Activated T-cell treated with anti-CD3 and anti-CD28 coated beads for 24 hours (primary cell): ENCODE results near the gene UBL4B.

ENCODE experiments used
- DNase-seq: peaks from one replicate; pipeline ENCODE4 v3.0.0-alpha.2; 2020; ENCODE audit warnings: low read depth

The UBL4B gene

DNA sequence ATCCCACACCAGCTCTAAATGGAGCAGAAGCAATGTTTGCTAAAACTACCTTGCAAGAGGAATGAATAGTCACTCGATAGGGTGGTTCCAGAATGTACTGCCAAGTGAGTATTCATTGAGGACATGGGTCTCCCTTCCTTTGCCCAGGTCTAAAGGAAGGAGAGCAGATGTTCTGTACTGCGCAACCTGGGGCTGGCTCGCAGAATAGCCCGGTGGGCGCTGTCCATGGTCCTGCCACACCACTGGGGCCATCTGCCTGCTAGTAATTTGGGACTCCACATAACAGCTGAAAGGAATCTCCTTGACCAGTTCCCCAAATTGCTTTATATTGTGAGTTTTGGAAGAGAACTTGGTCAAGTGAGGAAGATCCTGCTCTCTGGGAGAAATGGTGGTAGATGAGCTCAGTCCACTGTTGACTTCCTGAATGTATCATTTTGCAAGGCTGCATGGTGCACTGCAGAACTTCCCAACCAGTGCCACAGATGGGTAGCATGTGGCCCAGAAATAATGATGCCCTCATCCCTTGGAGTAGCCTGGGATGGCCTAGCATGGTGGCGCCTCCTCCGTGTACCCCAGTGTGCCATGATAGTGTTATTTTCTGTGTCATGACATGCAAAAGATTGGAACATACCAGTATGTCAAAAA is 43.8 kb downstream of the UBL4B start:
- DNase-seq: no peak

DNA sequence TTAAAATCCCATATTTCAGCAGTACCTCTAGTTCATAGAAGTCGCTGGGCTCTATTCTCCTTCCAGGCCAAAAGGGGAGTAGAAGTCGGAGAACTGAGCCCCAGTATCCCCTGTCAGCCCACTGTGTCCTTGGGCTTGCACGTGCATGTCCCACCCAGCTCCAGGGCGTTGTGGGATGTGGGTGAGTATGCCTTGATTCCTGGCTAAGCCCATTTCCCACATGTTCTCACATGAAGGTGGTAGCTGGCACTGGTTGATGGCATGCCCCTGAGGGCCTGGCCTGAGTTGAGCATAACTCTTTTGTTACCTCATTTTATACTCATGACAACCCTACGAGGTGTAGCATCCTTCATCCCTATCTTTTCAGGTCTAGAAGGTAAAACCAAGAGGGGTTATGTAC is 46.0 kb downstream of the UBL4B start:
- DNase-seq: no peak

DNA sequence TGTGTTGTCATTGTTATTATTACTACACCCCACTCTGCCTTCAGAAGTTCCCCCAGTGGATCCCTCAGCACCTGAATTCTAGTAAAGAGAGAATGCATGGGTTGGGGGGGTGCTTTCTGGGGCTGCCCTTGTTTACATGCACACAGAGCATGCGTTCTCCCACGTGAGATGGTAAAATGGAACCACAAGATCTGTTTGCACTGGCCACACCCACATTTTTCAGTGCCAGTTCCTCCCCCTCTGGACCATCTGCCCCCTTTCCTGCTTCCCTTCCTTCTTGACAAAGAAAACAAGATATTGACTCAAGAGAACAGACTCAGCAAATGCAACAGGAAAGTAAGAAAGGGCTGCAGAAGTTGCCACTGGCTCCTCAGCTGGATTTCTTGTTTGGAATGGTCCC is 46.9 kb downstream of the UBL4B start:
- DNase-seq: no peak

DNA sequence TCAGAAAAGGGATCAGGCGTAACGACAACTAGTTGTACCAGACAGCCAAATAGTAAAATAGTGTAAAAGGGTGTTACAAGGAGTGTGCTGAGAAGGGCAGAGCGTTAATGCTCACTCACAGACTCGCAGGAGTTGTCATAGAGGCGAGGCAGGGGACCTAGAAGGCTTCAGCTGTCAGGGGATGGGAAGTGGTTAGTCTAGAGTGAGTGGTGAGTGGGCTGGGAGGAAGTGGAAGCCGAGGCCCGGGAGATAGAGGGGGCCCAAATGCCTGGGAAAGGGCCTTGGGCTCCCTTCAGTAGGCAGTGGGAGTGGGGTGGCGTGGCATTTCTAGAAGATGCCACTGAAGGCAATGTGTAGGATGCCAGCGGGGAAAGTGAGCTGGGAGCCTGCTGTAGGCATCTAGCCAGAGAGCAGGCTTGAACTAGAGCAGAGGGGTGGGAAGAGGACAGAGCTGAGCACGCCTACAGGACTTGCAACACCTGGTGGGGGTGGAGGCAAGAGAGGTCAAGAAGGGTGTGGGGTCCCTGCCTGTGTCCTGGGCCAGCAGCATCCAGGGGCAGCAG is 48.4 kb downstream of the UBL4B start:
- DNase-seq: no peak

DNA sequence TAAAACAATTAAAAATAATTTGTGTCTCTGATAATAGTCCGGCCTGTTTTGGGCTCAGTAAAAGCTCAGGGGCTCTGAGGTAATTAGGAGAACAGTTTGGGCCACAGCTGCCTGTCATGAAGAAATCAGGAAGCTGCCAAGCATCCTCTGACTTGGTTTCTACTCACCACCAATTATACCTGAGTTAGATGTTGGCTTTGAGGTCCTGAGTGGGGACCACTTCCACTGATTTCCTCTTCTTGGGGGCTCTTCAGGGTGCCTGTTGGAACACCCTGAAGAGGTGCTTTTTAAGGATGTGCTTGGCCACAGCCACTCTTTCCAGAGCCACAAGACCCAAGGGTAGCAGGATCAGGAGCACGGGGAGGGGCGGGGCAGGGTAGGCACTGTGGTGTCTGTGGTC is 48.9 kb downstream of the UBL4B start:
- no peak for DNase-seq

DNA sequence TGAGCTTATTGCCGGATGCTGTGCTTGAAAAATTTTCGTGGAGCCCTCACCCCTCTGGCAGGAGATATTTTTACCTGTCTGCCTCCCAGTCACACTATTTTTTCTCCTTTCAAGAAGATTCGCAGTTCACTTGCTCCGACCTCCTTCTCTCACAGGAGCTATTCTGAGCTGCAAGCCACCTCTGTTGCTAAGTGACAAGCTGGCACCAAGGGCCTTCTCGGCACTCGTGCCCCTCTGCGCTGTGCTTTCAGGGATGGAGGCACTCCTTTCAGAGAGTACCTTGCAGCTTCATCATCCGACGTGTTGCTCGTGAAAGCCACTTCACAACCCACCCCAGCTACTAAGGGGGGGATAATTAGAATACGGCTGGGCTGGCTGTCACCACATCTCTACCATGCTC is 49.6 kb downstream of the UBL4B start:
- DNase-seq: no peak
